RWPE2 (cell line): ENCODE measurements around the gene NDRG3.

Experiments
- ATAC-seq: fragments of 200-7000 bp; cut with Tn5 transposase; 3 replicates; pipeline ENCODE4 v1.9.1; 2021; ENCODE audit warnings: low read depth
- DNase-seq: peaks from one replicate; pipeline ENCODE4 v3.0.0-alpha.2; 2020; ENCODE audit warnings: low spot score
- H3K27ac ChIP-seq: fragments of 450-650 bp; 2 replicates; pipeline ENCODE4 v1.5.1; 2017; ENCODE audit warnings: mild to moderate bottlenecking; ENCODE audit not compliant: poor library complexity, severe bottlenecking
- H3K27me3 ChIP-seq: fragments of 250-450 bp; sonication (Bioruptor Pico); 2 replicates; pipeline ENCODE4 v1.5.1; 2021; ENCODE audit warnings: mild to moderate bottlenecking, moderate library complexity; ENCODE audit not compliant: insufficient read depth, poor library complexity, severe bottlenecking
- H3K36me3 ChIP-seq: fragments of 250-450 bp; sonication (Bioruptor Pico); 2 replicates; pipeline ENCODE4 v1.5.1; 2020; ENCODE audit warnings: low read depth, mild to moderate bottlenecking, moderate library complexity
- H3K4me1 ChIP-seq: fragments of 250-450 bp; sonication (Bioruptor Pico); 2 replicates; pipeline ENCODE4 v1.5.1; 2021; ENCODE audit warnings: mild to moderate bottlenecking, moderate library complexity; ENCODE audit not compliant: insufficient read depth, poor library complexity, severe bottlenecking
- H3K4me3 ChIP-seq: fragments of 250-450 bp; sonication (Bioruptor Pico); 2 replicates; pipeline ENCODE4 v1.5.1; 2021; ENCODE audit warnings: mild to moderate bottlenecking, moderate library complexity; ENCODE audit not compliant: severe bottlenecking
- H3K9me3 ChIP-seq: fragments of 250-450 bp; sonication (Bioruptor Pico); 2 replicates; pipeline ENCODE4 v1.5.1; 2021; ENCODE audit warnings: mild to moderate bottlenecking, moderate library complexity; ENCODE audit not compliant: severe bottlenecking
- CTCF ChIP-seq: fragments of 450-650 bp; IDR thresholded peaks from one replicate; pipeline ENCODE4 v1.5.1; 2017; ENCODE audit warnings: mild to moderate bottlenecking, moderate library complexity; ENCODE audit not compliant: poor library complexity, severe bottlenecking

NDRG3 gene

GRCh38 chr20:36624068-36624943, 121.6 kb downstream of the NDRG3 start:
- TF ChIP-seq CTCF, result no peak
- no peaks in the 10 kb centered on the region for H3K36me3 ChIP-seq
- ATAC-seq (0 out of 3 replicates have a peak, but pooled peaks have one; percentile 31), DNase-seq (no peak)
- no peaks in the 10 kb centered on the region for H3K9me3 ChIP-seq
- H3K27ac ChIP-seq, result no peak overlapping the region
- H3K4me3 ChIP-seq, result no peak overlapping the region
- H3K4me1 ChIP-seq, result no peaks in the 10 kb centered on the region
- H3K27me3 ChIP-seq, result no peaks in the 10 kb centered on the region

GRCh38 chr20:36623444-36623843, 122.4 kb downstream of the NDRG3 start:
- Histone ChIP-seq H3K27me3 (no peaks in the 10 kb centered on the region), H3K36me3 (no peaks in the 10 kb centered on the region), H3K4me3 (no peak overlapping the region), H3K4me1 (no peaks in the 10 kb centered on the region), H3K27ac (no peak overlapping the region), H3K9me3 (no peaks in the 10 kb centered on the region)
- ATAC-seq, result no peak
- TF ChIP-seq CTCF, result no peak
- no peak for DNase-seq

- Histone ChIP-seq H3K36me3 (no peaks in the 10 kb centered on the region), H3K27ac (no peak overlapping the region), H3K4me3 (no peak overlapping the region), H3K4me1 (no peaks in the 10 kb centered on the region), H3K9me3 (no peaks in the 10 kb centered on the region), H3K27me3 (no peaks in the 10 kb centered on the region)
- TF ChIP-seq CTCF, result no peak
- DNase-seq, result peak; percentile 51
- ATAC-seq, result no peak
These were observed 125.0 kb downstream of the NDRG3 start for GRCh38 chr20:36620917-36621316.

GRCh38 chr20:36614781-36615557, 130.9 kb downstream of the NDRG3 start:
- Histone ChIP-seq H3K36me3 (peaks cover 42% of the 10 kb centered on the region), H3K27ac (no peak overlapping the region), H3K9me3 (no peaks in the 10 kb centered on the region), H3K4me3 (no peak overlapping the region), H3K27me3 (no peaks in the 10 kb centered on the region), H3K4me1 (no peaks in the 10 kb centered on the region)
- peak; percentile 28; the same call in 2 of the 3 replicates for ATAC-seq
- no peak for TF ChIP-seq CTCF
- peak; percentile 79 for DNase-seq
